ENCODE measurements around the gene CYP2D6.
A peak's percentile ranks its signal among the peaks of the same experiment; 100 is the strongest.

Gene CYP2D6

DNA sequence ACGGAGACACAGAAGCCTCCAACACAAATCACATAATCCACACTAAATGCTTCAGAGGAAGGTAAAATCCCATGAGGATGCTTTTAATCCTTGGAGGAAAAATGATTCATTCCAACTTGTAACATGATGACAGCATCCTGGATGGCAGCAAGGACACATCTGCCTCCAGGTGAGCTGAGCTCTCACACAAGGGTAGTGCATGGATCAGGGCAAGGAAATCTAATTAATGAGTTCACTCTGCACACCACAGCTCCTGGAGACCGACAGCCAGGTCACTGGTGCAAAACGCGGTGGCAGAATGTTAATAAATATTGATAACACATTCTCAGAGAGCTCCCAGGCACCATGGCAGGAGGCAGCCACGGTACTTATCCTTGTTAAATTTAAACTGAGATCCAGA is 40.3 kb upstream of the CYP2D6 start:
- TF ChIP-seq TAF1 (IDR thresholded peaks at IDR 0.05; ENCODE audit: borderline replicate concordance, low read depth, low read length) (no peak), POLR2A (IDR thresholded peaks at IDR 0.05; ENCODE audit: low read depth, low read length) (no peak), POLR2AphosphoS5 (IDR thresholded peaks at IDR 0.05; ENCODE audit: low read depth, low read length) (no peak)
- peak; percentile 21 for FAIRE-seq
- no peak for DNase-seq (ENCODE audit: insufficient read length)

DNA sequence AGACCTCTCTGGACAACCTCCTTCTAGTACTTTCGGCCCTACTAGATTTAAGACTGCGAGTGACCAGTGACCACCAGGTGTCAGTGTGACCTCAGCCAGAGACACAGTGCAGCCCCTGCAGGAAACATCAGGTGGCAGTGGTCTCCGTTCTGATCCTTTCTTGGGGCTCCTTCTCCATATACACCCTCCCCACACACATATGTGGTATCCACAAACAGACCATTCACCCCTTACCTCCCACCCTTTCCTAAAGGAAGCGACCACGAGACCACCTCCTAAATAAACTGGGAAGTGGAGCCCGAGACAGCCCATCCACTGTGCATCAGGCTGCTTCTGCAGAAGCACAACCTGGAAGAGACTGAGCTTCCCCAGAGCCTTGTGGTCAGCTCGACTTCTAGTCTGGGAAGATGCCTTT is 38.5 kb upstream of the CYP2D6 start:
- FAIRE-seq (peak; percentile 62), DNase-seq (ENCODE audit: insufficient read length) (peak; percentile 66)
- TF ChIP-seq POLR2AphosphoS5 (IDR thresholded peaks at IDR 0.05; ENCODE audit: low read depth, low read length), result no peak
- TF ChIP-seq TAF1 (IDR thresholded peaks at IDR 0.05; ENCODE audit: borderline replicate concordance, low read depth, low read length), result no peak
- no peak for TF ChIP-seq POLR2A (IDR thresholded peaks at IDR 0.05; ENCODE audit: low read depth, low read length)

DNA sequence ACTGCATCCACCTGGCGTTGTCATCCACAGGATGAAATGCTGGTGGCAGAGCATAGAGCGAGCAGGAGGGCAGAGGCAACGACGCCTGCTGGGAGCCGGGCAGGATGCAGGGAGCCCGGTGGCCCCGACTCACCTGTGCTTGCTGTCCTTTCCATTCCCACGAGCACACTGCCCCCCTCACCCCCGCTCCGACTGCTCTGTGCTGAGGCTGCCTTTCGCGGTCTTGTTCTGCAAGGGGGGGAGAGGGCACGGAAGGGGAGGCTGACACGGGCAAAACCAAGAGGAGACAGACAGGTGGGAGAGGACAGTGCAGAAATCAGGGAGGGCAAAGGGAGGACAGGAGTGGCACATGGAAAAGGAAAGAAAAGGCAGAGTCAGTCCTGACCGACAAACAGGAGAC is 37.9 kb upstream of the CYP2D6 start:
- no peak for DNase-seq (ENCODE audit: insufficient read length)
- no peak for TF ChIP-seq POLR2AphosphoS5 (IDR thresholded peaks at IDR 0.05; ENCODE audit: low read depth, low read length)
- FAIRE-seq, result no peak

DNA sequence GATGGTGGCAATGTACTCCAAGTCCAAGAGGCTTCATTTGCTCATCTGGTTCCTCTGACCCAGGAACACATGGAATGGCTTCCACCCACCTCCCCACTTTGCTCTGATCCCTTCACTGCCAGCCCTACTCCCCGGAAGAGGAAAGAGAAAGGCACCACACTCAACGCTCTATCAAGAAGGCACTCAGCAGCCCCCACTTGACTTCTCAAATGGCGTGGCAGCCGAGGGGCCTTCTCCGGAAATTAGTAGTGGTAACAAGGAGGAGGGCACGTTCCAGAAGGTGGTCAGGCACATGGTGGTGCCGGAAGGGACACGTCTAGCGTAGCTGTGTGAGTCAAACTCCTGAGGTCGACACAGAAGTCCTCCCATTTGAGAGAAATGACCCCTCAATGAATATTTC is 36.5 kb upstream of the CYP2D6 start:
- TF ChIP-seq POLR2A (IDR thresholded peaks at IDR 0.05; ENCODE audit: low read depth, low read length) (no peak), POLR2AphosphoS5 (IDR thresholded peaks at IDR 0.05; ENCODE audit: low read depth, low read length) (no peak), TAF1 (IDR thresholded peaks at IDR 0.05; ENCODE audit: borderline replicate concordance, low read depth, low read length) (no peak)
- DNase-seq (ENCODE audit: insufficient read length), result no peak
- FAIRE-seq, result no peak

DNA sequence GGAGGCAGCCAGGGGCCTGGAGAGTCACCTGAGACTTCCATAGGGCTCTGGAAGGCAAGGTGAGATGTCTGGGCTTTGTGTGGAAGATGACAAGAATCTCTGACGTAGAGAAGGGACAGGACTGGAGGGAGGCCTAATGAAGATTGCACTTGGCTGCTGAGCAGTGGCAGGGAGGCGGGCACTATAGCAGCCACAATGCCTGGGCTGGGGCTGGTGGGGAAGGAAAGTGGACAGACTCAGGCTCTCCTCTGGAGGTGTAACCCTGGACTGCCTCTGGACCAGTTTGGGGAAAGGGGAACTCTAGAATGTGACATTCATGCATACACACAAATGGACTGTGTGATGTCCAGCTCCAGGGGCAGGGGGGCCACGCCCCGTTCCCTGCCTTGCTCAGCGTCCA is 34.3 kb upstream of the CYP2D6 start:
- DNase-seq (ENCODE audit: insufficient read length) (no peak), FAIRE-seq (no peak)
- TF ChIP-seq TAF1 (IDR thresholded peaks at IDR 0.05; ENCODE audit: borderline replicate concordance, low read depth, low read length), result no peak
- no peak for TF ChIP-seq POLR2AphosphoS5 (IDR thresholded peaks at IDR 0.05; ENCODE audit: low read depth, low read length)
- TF ChIP-seq POLR2A (IDR thresholded peaks at IDR 0.05; ENCODE audit: low read depth, low read length), result no peak

DNA sequence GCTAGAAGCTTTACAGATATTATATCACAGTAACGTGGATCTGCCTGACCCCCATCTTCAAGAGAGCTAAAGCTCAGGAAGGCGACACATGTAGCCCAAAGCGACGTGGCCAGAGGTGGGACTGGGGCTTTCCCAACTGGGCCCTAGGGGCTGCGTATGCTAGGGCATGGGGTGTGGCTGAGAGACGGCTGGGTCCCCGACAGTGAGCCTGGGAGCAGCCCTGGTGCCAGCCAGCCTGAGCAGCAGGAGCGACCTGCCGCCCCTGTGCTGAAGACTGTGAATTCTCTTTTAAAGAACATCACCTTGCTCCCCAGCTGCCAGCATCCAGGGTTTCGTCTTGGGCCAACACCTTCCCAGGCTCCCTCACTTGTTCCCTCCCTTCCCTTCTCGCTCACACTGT is 32.9 kb upstream of the CYP2D6 start:
- no peak for DNase-seq (ENCODE audit: insufficient read length)
- no peak for TF ChIP-seq POLR2A (IDR thresholded peaks at IDR 0.05; ENCODE audit: low read depth, low read length)
- FAIRE-seq, result no peak

DNA sequence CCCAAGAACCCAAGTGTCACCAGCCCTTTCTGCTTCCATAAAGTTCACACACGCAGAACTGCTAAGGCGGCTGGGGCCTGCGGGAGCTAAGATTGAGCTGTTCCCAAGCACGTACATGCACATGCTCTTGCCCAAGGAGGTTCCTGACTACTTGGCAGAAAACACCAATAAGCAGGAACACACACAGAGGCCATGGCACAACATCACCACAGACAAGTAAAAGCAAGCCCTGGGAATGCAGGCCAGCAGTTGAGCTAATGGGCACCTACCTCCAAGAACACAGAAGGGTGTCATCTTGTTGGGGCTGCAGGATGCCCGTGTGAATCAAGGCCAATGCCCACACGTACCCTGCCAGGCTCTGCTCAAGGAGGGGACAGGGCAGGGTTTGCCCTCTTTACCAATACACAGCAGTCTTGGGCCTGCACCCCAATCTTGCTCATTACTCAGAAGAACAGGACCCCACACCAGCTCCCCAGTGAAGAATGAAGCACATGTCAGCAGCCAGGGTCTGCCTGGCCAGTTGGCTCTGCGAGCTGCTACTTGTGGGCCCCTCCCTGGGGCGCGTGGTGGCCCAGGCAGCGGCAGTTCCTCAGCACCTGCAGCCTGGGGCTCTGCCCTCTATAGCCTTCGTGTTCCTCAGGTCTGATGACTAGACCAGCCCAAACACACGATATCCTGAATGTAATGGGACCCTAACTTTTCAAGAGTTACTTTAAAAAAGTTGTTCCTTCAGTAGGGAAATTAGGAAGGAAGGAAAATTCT is 32.3 kb upstream of the CYP2D6 start:
- no peak for TF ChIP-seq POLR2AphosphoS5 (IDR thresholded peaks at IDR 0.05; ENCODE audit: low read depth, low read length)
- no peak for TF ChIP-seq POLR2A (IDR thresholded peaks at IDR 0.05; ENCODE audit: low read depth, low read length)
- no peak for TF ChIP-seq TAF1 (IDR thresholded peaks at IDR 0.05; ENCODE audit: borderline replicate concordance, low read depth, low read length)
- FAIRE-seq (no peak), DNase-seq (ENCODE audit: insufficient read length) (no peak)

DNA sequence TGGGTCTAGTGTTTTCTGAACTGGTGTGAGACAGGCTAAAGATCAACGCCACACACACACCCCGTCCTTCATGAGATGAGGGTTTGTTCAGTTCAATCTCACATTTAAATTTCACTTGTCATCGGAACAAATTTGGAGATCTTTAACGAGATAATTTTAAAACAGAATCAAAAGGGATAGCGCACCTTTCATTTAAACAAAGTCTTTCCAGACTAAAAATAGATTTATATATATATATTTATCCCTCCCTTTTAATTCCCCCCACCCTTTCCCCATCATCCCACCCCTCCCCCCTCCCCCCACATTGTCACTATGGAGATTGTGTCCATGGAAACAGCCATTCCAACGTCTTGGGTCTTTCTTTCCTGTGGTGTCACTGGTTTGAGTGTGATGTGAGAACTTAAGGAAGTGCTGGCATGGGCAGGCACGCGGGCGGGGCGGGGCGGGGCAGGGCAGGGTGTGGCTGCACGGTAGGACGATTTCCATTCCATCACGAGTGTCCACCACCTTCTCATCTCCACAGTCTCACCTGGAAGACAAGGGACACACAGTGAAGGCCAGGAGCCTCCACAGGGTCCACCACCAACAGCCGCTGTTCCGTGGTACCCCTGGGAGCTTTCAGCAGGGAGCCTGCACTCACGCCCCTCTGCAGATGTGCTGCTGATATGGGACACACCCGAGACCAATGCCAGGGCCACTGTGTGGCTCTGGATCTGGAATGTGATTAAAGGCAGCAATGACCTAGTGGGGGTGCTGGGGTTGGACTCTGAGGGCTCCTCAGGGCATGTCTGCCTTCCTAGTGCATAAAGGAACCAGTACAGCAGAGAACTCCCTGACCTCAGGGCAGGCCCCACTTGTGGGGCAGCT is 30.5 kb upstream of the CYP2D6 start:
- TF ChIP-seq TAF1 (IDR thresholded peaks at IDR 0.05; ENCODE audit: borderline replicate concordance, low read depth, low read length), result no peak
- no peak for TF ChIP-seq POLR2A (IDR thresholded peaks at IDR 0.05; ENCODE audit: low read depth, low read length)
- TF ChIP-seq POLR2AphosphoS5 (IDR thresholded peaks at IDR 0.05; ENCODE audit: low read depth, low read length), result no peak
- DNase-seq (ENCODE audit: insufficient read length), result no peak
- FAIRE-seq, result no peak

DNA sequence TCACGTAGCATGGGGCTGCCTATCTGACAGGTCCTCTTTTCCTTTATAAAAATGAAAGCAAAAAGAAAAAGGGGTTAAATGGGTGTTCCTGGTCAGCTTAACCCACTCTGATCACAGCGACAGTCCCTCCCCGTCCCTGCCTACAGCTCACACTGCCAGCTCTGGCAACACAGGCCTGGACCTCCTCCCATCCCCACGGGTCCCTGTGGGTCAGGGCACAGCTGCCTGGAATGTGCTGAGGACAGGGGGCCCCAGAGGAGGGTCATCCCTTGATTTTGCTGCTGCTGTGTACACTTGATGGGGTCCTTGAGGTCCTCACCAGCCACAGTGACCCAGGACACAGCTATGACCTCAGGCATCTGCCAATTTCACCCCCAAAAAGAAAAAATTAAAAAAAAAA is 29.6 kb upstream of the CYP2D6 start:
- DNase-seq (ENCODE audit: insufficient read length), result no peak
- TF ChIP-seq POLR2AphosphoS5 (IDR thresholded peaks at IDR 0.05; ENCODE audit: low read depth, low read length) (no peak), TAF1 (IDR thresholded peaks at IDR 0.05; ENCODE audit: borderline replicate concordance, low read depth, low read length) (no peak), POLR2A (IDR thresholded peaks at IDR 0.05; ENCODE audit: low read depth, low read length) (no peak)
- FAIRE-seq, result no peak

DNA sequence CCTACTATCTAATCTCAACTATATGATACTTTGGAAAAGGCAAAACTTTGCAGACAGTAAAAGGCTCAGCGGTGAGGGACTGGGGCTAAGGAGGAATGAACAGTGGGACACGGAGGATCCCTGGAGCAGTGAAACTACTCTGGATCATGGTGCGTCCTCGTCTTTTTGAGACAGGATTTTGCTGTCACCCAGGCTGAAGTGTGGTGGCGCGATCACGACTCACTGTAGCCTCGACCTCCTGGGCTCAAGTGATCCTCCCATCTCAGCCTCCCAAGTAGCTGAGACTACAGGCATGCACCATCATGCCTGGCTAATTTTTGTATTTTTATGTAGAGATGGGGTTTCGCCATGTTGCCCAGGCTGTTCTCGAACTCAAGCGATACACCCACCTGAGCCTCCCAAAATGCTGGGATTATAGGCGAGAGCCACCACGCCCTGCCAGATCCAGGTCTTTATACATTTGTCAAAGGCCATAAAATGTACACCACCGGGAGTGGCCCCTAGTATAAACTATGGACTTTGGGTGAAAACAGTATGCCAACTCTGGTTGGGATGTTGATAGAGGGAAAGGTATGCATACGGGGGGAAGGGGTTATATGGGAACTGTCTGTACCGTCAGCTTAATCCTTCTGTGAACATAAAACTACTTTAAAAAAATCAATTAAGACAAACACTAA is 28.0 kb upstream of the CYP2D6 start:
- no peak for DNase-seq (ENCODE audit: insufficient read length)
- FAIRE-seq, result no peak

DNA sequence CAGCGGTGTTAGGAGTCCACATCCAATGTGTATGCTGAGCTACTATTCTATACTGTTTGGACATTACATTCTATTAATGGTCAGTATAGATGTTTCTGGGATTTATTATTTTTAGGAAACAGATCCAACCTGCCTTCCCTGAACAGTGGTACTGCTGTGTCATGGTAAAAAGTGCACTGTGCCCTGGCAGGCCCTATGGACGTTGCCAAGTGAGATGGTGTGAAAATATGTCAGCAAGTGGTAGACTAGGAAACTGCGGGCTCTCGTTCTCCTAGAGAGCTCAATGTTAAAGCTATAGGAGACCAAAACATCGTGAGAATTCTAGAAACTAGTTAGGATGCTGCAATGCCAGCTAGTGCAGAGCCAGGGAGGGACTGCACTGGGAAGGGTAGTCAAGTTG is 26.0 kb upstream of the CYP2D6 start:
- TF ChIP-seq POLR2A (IDR thresholded peaks at IDR 0.05; ENCODE audit: low read depth, low read length), result no peak
- no peak for TF ChIP-seq TAF1 (IDR thresholded peaks at IDR 0.05; ENCODE audit: borderline replicate concordance, low read depth, low read length)
- no peak for TF ChIP-seq POLR2AphosphoS5 (IDR thresholded peaks at IDR 0.05; ENCODE audit: low read depth, low read length)
- FAIRE-seq, result no peak

More for the DNA sequence above, 28.0 kb upstream of the CYP2D6 start:
- no peak for TF ChIP-seq POLR2A (IDR thresholded peaks at IDR 0.05; ENCODE audit: low read depth, low read length)
- no peak for TF ChIP-seq POLR2AphosphoS5 (IDR thresholded peaks at IDR 0.05; ENCODE audit: low read depth, low read length)

DNA sequence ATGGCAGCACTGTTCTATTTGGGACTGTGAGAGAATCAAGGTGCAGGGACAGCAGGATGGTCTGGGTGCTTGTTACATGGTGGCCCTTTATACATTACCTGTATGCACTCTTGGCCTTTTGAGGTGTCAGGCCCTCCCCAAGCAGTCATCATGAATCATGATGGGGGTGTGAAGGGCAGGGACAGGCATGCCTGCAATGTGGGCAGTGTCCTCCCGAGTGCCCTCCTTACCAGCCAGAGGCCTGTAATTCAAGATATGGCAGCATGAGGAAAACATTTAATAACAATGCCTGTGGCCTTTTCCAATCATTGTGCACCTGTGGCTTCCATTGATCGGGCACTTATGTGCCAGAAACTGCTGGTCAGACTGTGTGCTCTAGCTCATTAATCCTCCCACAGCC is 25.5 kb upstream of the CYP2D6 start:
- TF ChIP-seq TAF1 (IDR thresholded peaks at IDR 0.05; ENCODE audit: borderline replicate concordance, low read depth, low read length) (no peak), POLR2AphosphoS5 (IDR thresholded peaks at IDR 0.05; ENCODE audit: low read depth, low read length) (no peak), POLR2A (IDR thresholded peaks at IDR 0.05; ENCODE audit: low read depth, low read length) (no peak)
- FAIRE-seq (no peak), DNase-seq (ENCODE audit: insufficient read length) (no peak)

More for the DNA sequence above, 26.0 kb upstream of the CYP2D6 start:
- DNase-seq (ENCODE audit: insufficient read length), result no peak

Data from GM12892 (cell line).